GM03348 (cell line): ENCODE measurements around the gene IRX3.
A peak's percentile ranks its signal among the peaks of the same experiment; 100 is the strongest.

Experiments used
- DNase-seq: peaks from one replicate; pipeline ENCODE4 v3.0.0; 2012; ENCODE audit warnings: low spot score

IRX3 gene

DNA sequence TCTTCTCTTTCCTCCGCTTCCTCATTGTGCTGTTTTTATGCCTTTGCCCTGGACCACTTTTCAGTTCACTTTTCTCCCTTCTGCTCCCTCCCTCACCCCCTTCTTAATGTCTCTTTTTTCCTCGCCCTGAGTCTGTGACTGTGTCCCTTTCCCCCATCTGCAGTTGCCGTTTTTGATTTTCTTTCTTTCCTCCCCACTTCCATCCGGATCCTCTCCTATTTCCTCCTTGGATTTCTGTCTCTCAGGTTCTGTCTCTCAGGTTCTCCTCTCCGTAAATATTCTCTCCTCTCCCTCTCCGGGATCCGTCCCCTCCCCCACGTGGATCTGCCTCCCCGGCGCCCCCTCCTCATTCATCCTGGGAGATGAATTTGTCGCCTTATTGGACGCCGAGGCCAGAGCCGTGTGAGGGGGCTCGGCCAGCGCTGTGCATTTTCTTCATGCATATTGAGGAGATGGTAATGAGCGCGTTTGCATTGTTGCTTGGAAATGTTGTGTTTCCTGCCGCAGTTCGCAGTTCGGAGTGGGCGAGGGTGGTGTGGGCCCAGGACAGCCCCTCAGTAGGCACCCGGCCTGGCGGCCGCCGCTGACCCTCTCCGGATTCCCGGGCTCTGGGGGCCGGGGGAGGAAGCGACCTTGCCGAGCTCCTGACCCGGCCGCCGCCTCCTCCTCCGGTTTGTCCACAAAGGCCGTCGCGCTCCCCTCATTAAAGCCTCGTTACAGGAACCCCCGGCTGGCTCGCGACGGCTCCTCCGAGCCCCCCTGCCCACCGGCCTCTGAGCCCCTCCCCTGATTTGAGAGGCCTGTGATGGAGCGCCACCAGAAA lies 4.5 kb upstream of the IRX3 start:
- DNase-seq = no peak

DNA sequence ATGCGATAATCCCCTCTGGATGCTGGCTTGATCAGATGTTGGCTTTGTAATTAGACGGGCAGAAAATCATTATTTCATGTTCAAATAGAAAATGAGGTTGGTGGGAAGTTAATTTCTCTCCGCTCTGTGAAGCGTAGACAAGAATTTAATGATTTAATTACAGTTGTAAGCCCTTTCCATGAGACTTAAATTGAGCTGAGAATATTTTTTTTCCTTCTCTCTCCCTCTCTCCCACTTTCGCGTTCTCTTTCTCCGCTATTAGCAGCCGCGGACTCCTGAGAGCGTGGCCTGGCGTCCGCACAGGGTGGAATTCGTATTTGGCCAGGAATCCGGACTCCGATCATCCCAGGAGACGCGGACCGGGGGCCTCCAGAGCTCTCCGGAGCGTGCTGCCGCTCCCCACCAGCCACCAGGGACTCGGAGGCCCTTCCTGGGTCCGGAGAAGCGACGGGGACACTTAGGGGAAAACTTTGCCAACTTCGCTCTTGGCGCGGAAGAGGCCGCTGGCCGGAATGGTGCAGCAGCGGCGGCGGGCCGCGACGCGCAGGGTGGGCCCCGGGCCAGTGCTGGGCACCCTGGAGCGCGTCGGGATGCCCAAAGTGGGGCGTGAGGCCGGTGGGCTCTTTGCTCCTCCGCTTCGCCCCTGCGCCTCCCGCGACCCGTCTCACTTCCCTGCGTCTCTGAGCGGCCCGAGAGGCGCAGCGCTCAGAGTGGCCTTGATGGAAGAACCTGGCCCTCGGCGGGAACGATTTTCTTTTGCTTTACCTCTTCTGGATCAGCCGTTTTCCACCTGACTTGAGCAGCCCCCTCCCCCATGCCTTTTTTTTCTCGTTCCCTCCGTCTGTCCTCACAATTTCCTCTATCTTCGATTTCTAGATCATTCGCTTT lies 3.6 kb upstream of the IRX3 start:
- DNase-seq = no peak

DNA sequence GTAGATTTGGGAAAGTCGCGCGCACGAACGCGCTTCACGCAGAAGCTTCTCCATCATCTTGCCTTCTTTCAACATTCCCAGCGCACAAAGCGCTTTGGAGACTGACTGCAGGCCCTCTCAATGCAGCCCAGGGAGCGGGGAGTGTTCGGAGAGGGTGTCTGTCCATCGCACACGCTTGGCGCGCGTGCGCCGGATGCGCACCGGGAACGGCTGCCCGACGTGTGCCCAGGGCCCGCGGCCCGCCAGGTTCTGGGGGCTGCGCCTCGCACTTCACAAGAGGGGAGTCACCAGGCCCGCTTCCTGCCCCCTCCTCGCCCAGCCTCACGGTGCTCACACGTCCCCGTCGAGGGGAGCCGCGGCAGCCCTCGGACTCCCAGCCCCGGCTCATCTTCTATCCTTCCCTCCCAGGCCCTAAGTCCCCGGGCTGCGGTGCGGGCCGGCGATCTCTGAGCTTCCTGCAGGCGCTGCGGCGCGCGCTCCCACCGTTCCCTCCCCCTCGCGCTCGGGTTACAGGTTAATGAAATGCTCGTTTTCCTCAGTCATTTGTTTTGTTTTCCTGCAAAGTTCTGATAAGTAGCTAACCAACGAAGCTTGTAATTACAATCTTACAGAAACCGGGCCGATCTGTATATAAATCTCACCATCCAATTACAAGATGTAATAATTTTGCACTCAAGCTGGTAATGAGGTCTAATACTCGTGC lies 2.8 kb upstream of the IRX3 start:
- DNase-seq = no peak

DNA sequence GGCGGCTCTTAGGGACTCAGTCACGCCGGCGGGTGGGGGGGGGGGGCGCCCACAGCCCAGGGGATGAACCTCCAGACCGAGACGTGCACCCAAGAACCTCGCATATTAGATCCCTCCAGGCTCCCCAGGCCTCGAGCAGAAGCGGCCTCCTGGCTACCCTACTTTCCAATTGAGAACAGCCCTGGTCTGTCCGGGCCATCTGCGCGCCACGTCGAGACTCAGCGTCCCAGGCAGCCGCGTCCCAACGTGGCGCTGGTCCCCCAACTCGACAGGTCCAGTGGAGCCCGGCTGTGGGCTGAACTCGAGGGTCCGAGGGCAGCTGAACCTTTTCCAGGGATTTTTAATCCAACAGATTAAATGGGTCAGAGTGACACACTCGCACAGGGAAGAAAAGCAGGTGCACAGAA lies 2.3 kb upstream of the IRX3 start:
- DNase-seq = no peak

DNA sequence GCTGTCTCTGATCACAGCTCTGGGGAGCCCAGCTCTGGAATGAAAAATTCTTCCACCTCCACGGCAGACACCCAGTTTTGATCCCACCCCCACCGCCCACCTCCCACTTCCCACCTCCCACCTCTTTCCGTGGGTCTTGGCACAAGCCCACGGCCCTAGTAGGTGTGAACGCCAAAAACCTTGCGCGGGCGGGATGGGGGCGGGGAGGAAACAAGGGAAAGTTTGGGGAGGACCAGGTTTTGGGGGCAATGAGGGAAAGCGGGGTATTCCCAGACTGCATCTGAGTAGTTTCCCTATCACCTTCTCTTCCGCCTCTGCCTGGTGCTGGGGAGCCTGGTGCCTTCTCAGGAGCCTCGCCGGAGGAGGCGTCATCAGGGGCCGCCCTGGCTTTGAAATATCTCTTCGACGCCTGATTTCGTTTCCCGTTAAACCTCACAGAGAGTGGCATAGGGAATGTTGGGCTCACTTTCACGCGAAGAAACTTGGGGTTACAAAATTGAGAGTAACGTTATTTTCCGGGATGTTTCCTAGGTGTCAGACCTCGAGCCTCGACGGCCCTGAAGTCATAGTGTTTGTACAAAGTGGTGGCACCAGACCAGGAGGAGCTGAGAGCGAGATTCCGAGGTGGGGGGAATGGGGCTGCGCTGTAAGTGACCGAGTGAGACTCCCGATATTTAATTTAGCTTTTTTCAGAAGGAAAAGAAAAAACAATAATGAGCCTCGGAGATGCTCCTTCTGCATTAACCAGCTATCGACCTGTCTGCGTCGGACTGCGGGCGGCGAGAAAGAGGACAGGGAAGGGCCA lies 1.6 kb upstream of the IRX3 start:
- no peak for DNase-seq

- DNase-seq = no peak
Measured at GRCh38 chr16:54287131-54288029, 793 bp upstream of the IRX3 start.

GRCh38 chr16:54286090-54286365 lies 559 bp downstream of the IRX3 start:
- peak; percentile 93 for DNase-seq

DNA sequence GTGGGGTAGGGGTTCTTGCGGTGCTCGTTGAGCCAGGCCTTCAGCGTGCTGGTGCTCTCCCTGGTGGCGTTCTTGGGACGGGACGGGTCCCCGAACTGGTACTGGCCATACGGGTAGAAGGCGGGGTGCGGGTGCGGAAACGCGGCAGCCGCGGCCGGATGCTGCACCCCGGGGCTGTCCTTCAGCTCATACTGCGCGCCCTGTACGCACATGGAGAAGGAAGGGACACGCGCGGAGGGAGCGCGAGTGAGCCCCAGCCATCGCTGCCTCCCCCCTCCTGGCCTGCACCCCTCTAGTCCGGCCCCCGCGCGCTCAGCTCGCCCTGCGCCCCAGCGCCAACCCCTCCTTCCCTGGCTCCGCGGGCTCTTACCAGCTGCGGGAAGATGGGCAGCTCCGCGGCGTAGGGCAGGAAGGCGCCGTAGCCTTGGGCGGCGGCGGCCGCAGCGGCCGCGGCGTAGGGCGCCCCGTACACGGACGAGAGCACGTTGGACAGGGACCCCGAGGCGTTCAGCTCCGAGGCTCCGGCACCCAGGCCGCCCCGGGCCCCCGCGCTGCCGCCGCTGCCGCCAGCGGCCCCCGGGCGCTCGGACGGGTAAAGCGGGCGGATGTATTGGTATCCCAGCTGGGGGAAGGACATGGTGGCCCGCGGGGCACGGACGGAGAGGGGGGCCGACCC lies 1.0 kb downstream of the IRX3 start:
- peak; percentile 81 for DNase-seq

- DNase-seq = peak; percentile 43
Measured at GRCh38 chr16:54284931-54285413, 1.6 kb downstream of the IRX3 start.

GRCh38 chr16:54284319-54284930 lies 2.2 kb downstream of the IRX3 start:
- peak; percentile 58 for DNase-seq

DNA sequence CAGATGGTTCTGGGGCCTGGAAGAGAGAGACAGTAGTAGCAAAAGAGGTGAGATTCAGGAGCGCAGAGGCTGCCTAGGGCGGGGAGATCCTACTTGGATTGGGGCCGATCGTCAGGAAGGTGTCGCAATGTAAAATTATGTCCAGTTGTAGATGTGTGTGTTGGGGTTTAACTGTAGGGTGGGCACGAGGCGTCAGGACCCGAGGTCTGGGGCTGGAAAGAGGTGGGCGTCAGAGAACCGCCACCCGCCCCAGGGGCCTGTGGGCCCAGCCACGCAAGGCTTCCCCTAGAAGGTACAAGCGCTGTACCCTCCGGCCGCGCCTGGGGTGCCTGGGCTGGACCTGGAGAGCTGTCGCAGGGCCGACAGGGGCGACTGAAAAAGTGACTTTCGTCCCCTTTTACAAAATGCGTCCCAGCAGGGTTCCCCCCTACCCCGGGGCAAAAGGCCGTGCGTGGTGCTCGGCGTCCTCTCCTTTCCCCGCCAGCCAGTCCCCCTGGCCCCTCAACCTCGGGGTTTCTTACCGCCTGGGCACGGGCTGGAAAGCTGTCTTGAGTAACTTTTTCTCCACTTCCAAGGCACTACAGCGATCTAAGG lies 2.8 kb downstream of the IRX3 start:
- no peak for DNase-seq

DNA sequence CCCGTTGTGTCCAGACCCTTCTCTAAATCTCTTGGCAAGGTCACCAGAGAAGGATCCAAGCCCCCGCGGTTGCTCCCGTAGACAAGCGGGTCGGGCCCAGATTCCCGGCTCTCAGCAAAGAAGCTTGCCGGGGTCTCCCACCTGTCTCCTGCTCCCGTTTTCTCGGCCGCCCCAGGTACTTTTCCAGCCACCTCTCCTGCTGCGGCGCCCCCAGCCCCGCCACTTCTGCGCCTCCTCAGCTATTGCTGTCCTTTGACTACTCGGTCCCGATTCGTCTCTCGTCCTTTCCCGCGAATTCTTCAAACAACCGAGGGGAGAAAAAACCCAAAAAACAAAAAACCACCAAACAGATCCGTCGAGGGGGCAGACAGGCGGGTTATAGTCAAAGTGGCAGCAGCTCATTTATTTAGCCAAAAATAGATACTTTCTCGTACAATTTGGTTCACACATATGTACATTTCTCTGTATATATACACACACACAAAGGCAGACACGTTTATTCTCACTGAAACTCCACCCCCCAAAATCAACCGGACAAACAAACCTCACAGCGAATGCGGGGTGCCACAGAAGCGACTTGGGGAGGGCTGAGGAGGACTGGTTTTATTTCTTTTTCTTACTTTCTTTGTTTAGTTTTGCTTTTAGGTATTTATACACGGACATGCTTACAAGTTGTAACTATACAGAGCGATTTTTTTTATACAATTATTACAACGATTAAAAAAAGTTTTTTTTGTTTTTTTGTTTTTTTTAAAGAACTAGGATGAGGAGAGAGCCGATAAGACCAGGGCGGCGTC lies 3.5 kb downstream of the IRX3 start:
- DNase-seq = no peak

GRCh38 chr16:54282202-54282927 lies 4.2 kb downstream of the IRX3 start:
- peak; percentile 30 for DNase-seq

- DNase-seq = no peak
Measured at GRCh38 chr16:54281535-54282201, 4.9 kb downstream of the IRX3 start.

DNA sequence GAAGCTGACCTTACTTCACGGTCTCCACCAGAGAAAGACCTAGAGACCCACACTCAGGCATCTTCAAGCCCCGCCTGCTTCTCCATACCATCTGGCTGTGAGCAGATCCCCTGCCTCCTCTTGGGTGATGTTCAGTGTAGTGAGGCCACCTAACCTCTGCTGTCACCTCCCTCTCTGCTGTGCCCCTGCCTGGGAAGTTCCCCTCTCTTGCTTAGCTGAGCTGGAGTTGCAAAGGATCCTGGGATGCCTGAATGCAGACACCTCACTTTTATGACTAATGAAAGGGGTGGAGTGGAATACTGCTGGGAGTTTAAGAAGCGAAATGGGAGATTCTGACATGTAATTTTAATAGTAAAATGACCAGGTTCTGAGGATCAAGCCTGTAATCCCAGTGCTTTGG lies 5.8 kb downstream of the IRX3 start:
- DNase-seq = peak; percentile 25

- DNase-seq = no peak
Measured at GRCh38 chr16:54277845-54278703, 8.5 kb downstream of the IRX3 start.
